ENCODE data around the gene PLPPR3.
"Not testable (repeated sequence)": the region's sequence is repeated elsewhere in the genome, so short reads cannot be mapped to it uniquely, and the experiment has no call there.

The PLPPR3 gene

DNA sequence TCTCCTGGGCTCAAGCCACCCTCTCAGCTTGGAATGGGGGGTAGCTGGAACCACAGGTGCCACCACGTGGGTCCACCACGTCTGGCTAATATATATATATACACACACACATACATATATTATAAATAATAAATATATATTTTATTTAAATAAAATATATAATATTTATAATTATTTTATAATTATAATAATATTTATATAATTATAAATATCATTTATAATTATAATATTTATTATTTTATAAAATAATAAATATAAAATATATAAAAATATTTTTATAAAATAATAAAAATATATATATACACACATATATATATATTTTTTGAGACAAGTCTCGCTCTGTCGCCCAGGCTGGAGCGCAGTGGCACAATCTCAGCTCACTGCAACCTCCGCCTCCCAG is 32.8 kb upstream of the PLPPR3 start:
- Histone ChIP-seq H3K4me2 (no peak overlapping the region), H3K36me3 (no peaks in the 10 kb centered on the region), H3K9ac (no peak overlapping the region), H4K20me1 (peaks cover 11% of the 10 kb centered on the region), H3K27ac (no peak overlapping the region), H3K4me3 (no peak overlapping the region), H3K27me3 (peaks cover 54% of the 10 kb centered on the region), H3K4me1 (peaks cover 10% of the 10 kb centered on the region; the same call in 1 of the 2 replicates), H3K9me3 (peaks cover 10% of the 10 kb centered on the region)
- no peak for TF ChIP-seq Cebpa-rat (IDR thresholded peaks at IDR 0.05)

GRCh38 chr19:853614-854220 is 32.0 kb upstream of the PLPPR3 start:
- H4K20me1 ChIP-seq, H3K4me3 ChIP-seq, H3K36me3 ChIP-seq, H3K4me1 ChIP-seq, H3K27ac ChIP-seq, H3K9ac ChIP-seq, H3K4me2 ChIP-seq, H3K9me3 ChIP-seq: not testable (repeated sequence)
- peaks cover 54% of the 10 kb centered on the region for H3K27me3 ChIP-seq

DNA sequence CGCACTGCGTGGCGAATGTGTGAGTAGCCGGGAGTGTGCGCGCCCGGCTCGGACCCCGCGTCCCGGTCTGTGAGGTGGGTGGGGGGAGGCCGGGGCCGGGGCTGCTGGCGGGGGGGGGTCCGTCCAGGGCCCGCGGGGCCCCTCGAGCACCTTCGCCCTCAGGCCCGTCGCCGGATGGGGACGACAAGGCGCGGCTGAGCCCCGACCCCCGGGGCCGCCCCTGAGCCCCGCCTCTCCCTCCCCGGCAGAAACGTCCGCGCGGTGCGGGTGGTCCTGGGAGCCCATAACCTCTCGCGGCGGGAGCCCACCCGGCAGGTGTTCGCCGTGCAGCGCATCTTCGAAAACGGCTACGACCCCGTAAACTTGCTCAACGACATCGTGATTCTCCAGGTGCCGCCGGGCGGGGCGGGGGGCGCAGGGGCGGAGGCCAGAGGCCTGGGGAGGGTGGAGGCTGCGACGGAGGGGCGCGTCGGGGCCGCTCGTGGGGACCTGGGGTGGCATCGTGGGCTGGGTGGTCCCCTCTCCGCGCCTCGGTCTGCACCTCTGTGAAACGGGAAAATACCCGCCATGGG is 31.3 kb upstream of the PLPPR3 start:
- H3K9me3 ChIP-seq: no peaks in the 10 kb centered on the region
- H3K27me3 ChIP-seq: peaks cover 54% of the 10 kb centered on the region
- no peak overlapping the region for H3K27ac ChIP-seq
- no peak overlapping the region for H3K4me2 ChIP-seq
- no peaks in the 10 kb centered on the region; the same call in 1 of the 2 replicates for H4K20me1 ChIP-seq
- H3K9ac ChIP-seq: no peak overlapping the region
- H3K36me3 ChIP-seq: no peaks in the 10 kb centered on the region
- no peak for TF ChIP-seq Cebpa-rat (IDR thresholded peaks at IDR 0.05)
- no peak overlapping the region for H3K4me3 ChIP-seq
- peaks cover 7% of the 10 kb centered on the region for H3K4me1 ChIP-seq

- Histone ChIP-seq H3K9me3 (no peaks in the 10 kb centered on the region), H3K4me3 (no peak within 1 kb of the TSS), H3K27me3 (peaks cover 54% of the 10 kb centered on the region), H3K4me1 (peaks cover 9% of the 10 kb centered on the region), H3K9ac (no peak within 1 kb of the TSS), H3K4me2 (no peak within 1 kb of the TSS), H3K27ac (no peak within 1 kb of the TSS), H4K20me1 (no peaks in the 10 kb centered on the region), H3K36me3 (no peaks in the 10 kb centered on the region)
- no peak for TF ChIP-seq Cebpa-rat (IDR thresholded peaks at IDR 0.05)
Observed at GRCh38 chr19:852136-853013, 30.6 kb upstream of the PLPPR3 start, which contains the start of gene ELANE. Gene ELANE, plus strand, starts transcription at chr19:852303. Its CDS starts 26 bp downstream, at chr19:852329.

DNA sequence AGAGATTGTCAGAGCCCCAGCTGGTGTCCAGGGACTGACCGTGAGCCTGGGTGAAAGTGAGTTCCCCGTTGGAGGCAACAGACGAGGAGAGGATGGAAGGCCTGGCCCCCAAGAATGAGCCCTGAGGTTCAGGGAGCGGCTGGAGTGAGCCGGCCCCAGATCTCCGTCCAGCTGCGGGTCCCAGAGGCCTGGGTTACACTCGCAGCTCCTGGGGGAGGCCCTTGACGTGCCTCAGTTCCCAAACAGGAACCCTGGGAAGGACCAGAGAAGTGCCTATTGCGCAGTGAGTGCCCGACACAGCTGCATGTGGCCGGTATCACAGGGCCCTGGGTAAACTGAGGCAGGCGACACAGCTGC is 29.2 kb upstream of the PLPPR3 start:
- Histone ChIP-seq H3K4me3 (no peak overlapping the region), H3K9me3 (no peaks in the 10 kb centered on the region), H3K4me1 (peaks cover 11% of the 10 kb centered on the region), H3K36me3 (no peaks in the 10 kb centered on the region), H4K20me1 (0 out of 2 replicates have a peak, but pooled peaks cover 6% of the 10 kb centered on the region), H3K27me3 (peaks cover 67% of the 10 kb centered on the region), H3K27ac (no peak overlapping the region), H3K4me2 (no peak overlapping the region), H3K9ac (no peak overlapping the region)
- TF ChIP-seq Cebpa-rat (IDR thresholded peaks at IDR 0.05): no peak

GRCh38 chr19:850221-850978 is 28.6 kb upstream of the PLPPR3 start:
- no peaks in the 10 kb centered on the region for H3K9me3 ChIP-seq
- H3K4me1 ChIP-seq: peaks cover 13% of the 10 kb centered on the region
- peaks cover 73% of the 10 kb centered on the region for H3K27me3 ChIP-seq
- no peak overlapping the region for H3K4me3 ChIP-seq
- H3K36me3 ChIP-seq: no peaks in the 10 kb centered on the region
- H3K27ac ChIP-seq: no peak overlapping the region
- no peak overlapping the region for H3K4me2 ChIP-seq
- H3K9ac ChIP-seq: no peak overlapping the region
- no peak for TF ChIP-seq Cebpa-rat (IDR thresholded peaks at IDR 0.05)
- H4K20me1 ChIP-seq: 0 out of 2 replicates have a peak, but pooled peaks cover 10% of the 10 kb centered on the region

- H3K9ac ChIP-seq, H3K36me3 ChIP-seq, H3K4me3 ChIP-seq, H3K27ac ChIP-seq, H3K9me3 ChIP-seq, H3K4me2 ChIP-seq: not testable (repeated sequence)
- peaks cover 85% of the 10 kb centered on the region for H3K27me3 ChIP-seq
- 0 out of 2 replicates have a peak, but pooled peaks cover 10% of the 10 kb centered on the region for H4K20me1 ChIP-seq
- H3K4me1 ChIP-seq: peaks cover 23% of the 10 kb centered on the region
Observed at GRCh38 chr19:849195-849594, 27.4 kb upstream of the PLPPR3 start.

DNA sequence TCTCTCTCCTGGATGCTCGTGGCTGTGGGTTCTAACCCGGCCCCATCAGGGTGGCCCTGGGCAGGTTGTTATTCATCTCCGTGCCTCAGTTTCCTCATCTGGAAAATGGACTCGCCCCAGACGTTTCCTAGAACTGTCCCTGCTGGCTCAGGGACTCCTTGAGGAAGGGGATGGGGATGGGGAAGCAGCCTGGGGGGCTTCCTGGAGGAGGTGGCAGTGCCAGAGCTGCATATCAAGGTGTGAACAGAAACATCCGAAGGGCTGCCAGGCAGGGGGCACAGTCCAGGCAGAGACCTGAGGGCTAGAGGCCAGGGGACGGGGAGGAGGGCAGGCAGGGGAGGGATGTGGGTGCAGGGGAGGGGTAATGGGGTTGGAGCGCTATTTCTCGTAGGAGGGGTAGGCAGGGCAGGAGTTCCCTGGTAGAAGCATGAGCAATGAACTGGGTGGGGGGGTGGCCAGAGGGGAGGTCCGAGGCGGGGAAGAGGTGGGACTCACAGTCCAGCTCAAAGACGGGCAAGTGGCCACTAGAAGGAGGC is 26.7 kb upstream of the PLPPR3 start:
- H3K9ac ChIP-seq: no peak overlapping the region
- H3K27me3 ChIP-seq: peaks cover 91% of the 10 kb centered on the region
- no peak overlapping the region for H3K4me3 ChIP-seq
- TF ChIP-seq Cebpa-rat (IDR thresholded peaks at IDR 0.05): no peak
- H4K20me1 ChIP-seq: 0 out of 2 replicates have a peak, but pooled peaks cover 10% of the 10 kb centered on the region
- peaks cover 23% of the 10 kb centered on the region for H3K4me1 ChIP-seq
- H3K9me3 ChIP-seq: no peaks in the 10 kb centered on the region
- H3K27ac ChIP-seq: no peak overlapping the region
- H3K36me3 ChIP-seq: no peaks in the 10 kb centered on the region
- H3K4me2 ChIP-seq: peak overlapping the region; percentile 30

DNA sequence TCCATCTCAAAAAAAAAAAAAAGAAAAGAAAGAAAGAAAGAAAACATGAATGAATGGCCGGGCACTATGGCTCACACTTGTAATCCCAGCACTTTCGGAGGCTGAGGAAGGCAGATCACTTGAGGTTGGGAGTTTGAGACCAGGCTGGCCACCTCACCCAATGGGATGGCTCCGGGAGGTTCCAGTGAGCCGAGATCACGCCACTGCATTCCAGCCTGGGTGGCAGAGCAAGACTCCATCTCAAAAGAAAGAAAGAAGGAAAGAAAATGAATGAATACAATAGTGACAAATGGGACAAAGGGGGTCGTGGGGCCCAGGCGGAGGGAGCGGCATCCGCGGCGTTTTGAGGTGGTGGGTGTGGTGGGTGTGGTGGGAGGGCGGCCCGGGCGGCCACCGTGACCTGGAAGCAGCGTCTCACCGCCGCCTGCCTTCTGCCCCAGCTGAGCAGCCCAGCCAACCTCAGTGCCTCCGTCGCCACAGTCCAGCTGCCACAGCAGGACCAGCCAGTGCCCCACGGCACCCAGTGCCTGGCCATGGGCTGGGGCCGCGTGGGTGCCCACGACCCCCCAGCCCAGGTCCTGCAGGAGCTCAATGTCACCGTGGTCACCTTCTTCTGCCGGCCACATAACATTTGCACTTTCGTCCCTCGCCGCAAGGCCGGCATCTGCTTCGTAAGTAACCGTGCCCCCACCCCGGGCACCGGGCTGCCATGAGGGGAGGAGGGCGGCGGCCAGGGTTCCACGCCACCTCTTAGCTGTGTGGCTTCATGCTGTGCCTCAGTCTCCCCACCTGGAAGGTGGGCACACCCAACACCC is 24.2 kb upstream of the PLPPR3 start:
- H3K27me3 ChIP-seq: peaks cover 90% of the 10 kb centered on the region
- peaks cover 10% of the 10 kb centered on the region; the same call in 1 of the 2 replicates for H4K20me1 ChIP-seq
- TF ChIP-seq Cebpa-rat (IDR thresholded peaks at IDR 0.05): no peak
- H3K4me1 ChIP-seq: peaks cover 23% of the 10 kb centered on the region
- no peak overlapping the region for H3K4me2 ChIP-seq
- H3K4me3 ChIP-seq: no peak overlapping the region
- H3K27ac ChIP-seq: no peak overlapping the region
- H3K36me3 ChIP-seq: no peaks in the 10 kb centered on the region
- H3K9me3 ChIP-seq: no peaks in the 10 kb centered on the region
- no peak overlapping the region for H3K9ac ChIP-seq

Measured in BLaER1 (cell line).